BJ (cell line): Measurements from ENCODE around the gene NFE2L2. TPM values are rescaled to one million over a fixed set of nuclear protein-coding genes. Genes with fewer than 3 reads are reported as not detected.
"Not testable (repeated sequence)": the region's sequence is repeated elsewhere in the genome, so short reads cannot be mapped to it uniquely, and the experiment has no call there.

Experiments
- CTCF ChIA-PET: fragments of 350-600 bp; formaldehyde crosslinking; extraction: SDS; loops from one replicate; lab custom pipeline; 2021; ENCODE audit warnings: antibody characterized with exemption, inconsistent platforms; lab: Yijun Ruan, JAX
- POLR2A ChIA-PET: fragments of 300-600 bp; sonication (Branson Sonifier 250); formaldehyde crosslinking; extraction: SDS; loops from one replicate; lab custom pipeline; 2021; ENCODE audit warnings: antibody characterized with exemption; lab: Charles Lee
- DNase-seq: peaks from one replicate; pipeline ENCODE4 v3.0.0-alpha.2; 2011; ENCODE audit warnings: low read depth
- H3K27me3 ChIP-seq: 2 replicates; pipeline ENCODE4 v1.6.0; 2011; ENCODE audit warnings: low read length; ENCODE audit not compliant: control insufficient read depth, insufficient read depth
- H3K36me3 ChIP-seq: 2 replicates; pipeline ENCODE4 v1.5.1; 2011; ENCODE audit warnings: low read length; ENCODE audit not compliant: control insufficient read depth, insufficient read depth
- H3K4me3 ChIP-seq: 2 replicates; pipeline ENCODE4 v1.5.1; 2011; ENCODE audit warnings: low read depth, mild to moderate bottlenecking, control low read depth, low read length
- polyA plus RNA-seq: library from polyadenylated mRNA; depleted of rRNA; stranded (reverse); fragments of >200 nt; gene quantifications from 2 replicates; pipeline ENCODE4 v1.2.3, GENCODE V29; 2011; rRNA removed
- small RNA-seq: library from RNA; depleted of rRNA; stranded (forward); fragments of <200 nt; gene quantifications from one replicate; pipeline ENCODE3, GENCODE V24; 2012; ENCODE audit warnings: low replicate concordance, low read depth; ENCODE audit not compliant: insufficient read length
- TF ChIP-seq, protein P1 (sequence below): IDR thresholded peaks from 2 replicates; pipeline ENCODE4 v1.5.1; 2011; ENCODE audit warnings: low read depth, mild to moderate bottlenecking, control low read depth, inconsistent platforms, low read length, moderate library complexity; ENCODE audit not compliant: insufficient read depth

The NFE2L2 gene
- polyA plus RNA-seq, 1 experiment = 109 TPM

DNA sequence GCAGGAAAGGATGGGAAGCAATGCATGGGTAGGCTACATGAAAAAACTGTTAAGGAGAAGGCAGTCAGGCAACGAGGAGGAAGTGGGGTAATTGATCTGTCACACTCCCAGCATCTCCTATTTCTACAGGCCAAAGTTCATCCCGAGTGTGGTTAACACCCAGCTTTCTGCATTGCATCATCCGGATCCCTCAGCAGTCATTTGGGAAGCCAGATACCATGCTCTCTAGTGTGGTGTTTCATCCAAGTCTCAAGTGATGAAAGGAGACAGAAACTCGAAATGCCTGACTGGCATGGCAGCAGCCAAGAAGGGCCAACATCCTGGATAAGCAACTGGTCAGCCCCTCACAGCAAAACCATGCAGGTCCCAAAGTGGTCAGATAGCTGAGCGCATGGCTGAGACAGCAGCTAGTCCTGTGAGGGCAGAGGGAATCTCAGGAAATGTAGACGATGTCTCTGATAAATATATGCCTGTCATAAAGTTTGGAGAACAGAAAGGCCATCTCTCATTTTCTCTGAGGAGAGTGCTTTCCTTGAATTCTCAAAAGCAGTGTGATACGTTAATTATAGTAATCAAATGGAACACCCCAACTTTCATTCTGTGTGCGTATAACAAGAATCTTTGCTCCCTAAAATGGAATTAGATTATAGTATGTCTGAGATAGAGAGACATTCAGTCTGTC lies 76.8 kb downstream of the NFE2L2 start:
- ChIA-PET POLR2A (no interaction called here), CTCF (no interaction called here)
- no peaks in the 10 kb centered on the region for H3K36me3 ChIP-seq
- H3K27me3 ChIP-seq = no peaks in the 10 kb centered on the region
- DNase-seq = no peak
- H3K4me3 ChIP-seq = no peak overlapping the region
- TF ChIP-seq, protein P1, sequence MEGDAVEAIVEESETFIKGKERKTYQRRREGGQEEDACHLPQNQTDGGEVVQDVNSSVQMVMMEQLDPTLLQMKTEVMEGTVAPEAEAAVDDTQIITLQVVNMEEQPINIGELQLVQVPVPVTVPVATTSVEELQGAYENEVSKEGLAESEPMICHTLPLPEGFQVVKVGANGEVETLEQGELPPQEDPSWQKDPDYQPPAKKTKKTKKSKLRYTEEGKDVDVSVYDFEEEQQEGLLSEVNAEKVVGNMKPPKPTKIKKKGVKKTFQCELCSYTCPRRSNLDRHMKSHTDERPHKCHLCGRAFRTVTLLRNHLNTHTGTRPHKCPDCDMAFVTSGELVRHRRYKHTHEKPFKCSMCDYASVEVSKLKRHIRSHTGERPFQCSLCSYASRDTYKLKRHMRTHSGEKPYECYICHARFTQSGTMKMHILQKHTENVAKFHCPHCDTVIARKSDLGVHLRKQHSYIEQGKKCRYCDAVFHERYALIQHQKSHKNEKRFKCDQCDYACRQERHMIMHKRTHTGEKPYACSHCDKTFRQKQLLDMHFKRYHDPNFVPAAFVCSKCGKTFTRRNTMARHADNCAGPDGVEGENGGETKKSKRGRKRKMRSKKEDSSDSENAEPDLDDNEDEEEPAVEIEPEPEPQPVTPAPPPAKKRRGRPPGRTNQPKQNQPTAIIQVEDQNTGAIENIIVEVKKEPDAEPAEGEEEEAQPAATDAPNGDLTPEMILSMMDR = no peak

DNA sequence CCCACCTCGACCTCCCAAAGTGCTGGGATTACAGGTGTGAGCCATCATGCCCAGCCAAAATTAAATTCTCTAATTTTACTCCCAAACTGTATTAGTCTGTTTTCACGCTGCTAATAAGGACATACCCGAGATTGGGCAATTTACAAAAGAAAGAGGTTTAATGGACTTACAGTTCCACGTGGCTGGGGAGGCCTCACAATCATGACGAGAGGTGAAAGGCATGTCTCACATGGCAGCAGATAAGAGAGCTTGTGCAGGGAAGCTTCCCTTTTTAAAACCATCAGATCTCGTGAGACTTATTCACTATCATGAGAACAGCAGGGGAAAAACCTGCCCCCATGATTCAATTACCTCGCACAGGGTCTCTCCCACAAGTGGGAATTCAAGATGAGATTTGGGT lies 78.5 kb downstream of the NFE2L2 start:
- not testable (repeated sequence) for H3K4me3 ChIP-seq, H3K27me3 ChIP-seq, H3K36me3 ChIP-seq, DNase-seq
- ChIA-PET POLR2A (interaction anchor here (0.6 kb wide), 1 partner anchor 1001 kb away, joined by 3 read pairs; no protein-coding TSS in a partner anchor), CTCF (interaction anchor here (0.6 to 1.7 kb wide), 2 partner anchors 21 to 534 kb away, joined by 3 to 6 read pairs; no protein-coding TSS in a partner anchor)

DNA sequence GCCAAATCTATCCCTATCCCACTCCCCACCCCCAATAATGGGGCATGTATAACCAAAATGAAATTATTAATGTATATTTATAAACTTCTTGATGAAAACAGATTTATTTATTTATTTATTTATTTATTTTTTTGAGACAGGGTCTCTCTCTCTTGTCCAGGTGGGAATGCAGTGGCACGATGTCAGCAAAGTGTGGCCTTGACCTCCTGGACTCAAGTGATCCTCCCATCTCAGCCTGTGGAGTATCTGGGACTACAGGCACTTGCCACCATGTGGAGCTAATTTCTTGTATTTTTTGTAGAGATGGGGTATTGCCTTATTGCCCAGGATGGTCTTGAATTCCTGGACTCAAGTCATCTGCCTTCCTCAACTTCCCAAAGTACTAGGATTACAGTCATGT lies 79.9 kb downstream of the NFE2L2 start:
- Histone ChIP-seq H3K36me3 (no peaks in the 10 kb centered on the region), H3K4me3 (no peak overlapping the region), H3K27me3 (no peaks in the 10 kb centered on the region)
- ChIA-PET POLR2A (no interaction called here), CTCF (interaction anchor here (1.7 kb wide), 1 partner anchor 19 kb away, joined by 6 read pairs; no protein-coding TSS in a partner anchor)
- no peak for DNase-seq
- TF ChIP-seq, protein P1 = no peak

DNA sequence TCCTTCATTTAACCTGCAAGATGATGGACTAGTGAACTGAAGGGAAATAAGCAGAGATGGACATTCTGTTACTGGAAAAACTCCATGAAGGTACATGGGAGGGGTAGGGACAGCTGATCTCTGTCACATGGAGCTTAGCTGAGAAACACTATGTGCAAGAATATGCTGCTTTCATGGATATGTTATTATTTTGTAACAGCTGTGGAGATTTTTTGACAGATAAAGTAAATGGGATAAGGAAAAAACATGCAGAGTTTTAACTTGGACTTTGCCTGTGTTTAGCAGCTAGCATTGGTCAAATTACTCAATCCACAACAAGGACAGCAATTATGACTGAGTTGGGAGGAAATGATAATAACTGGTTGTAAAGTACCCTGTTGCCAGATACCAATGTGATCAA lies 80.7 kb downstream of the NFE2L2 start:
- CTCF ChIA-PET = no interaction called here
- Histone ChIP-seq H3K27me3 (peaks cover 2% of the 10 kb centered on the region; the same call in 1 of the 2 replicates), H3K4me3 (no peak overlapping the region), H3K36me3 (no peaks in the 10 kb centered on the region)
- TF ChIP-seq, protein P1 = no peak
- DNase-seq = no peak
- POLR2A ChIA-PET = no interaction called here

Small RNA genes lying within 50 kb of the gene (small RNA-seq; reads per million reads assigned to genes)
- gene MIR3128 (not detected), gene MIR6512 (not detected), gene RF00019 (not detected)

Other genes starting within 250 kb of the NFE2L2 start
- gene HNRNPA3, start 51.9 kb downstream of the NFE2L2 start, polyA plus RNA-seq = 31.8 and 74.9 TPM in 2 replicates
- 6.9 and 18.5 TPM in 2 replicates for gene AGPS, start 128.0 kb upstream of the NFE2L2 start, polyA plus RNA-seq